ENCODE data around the gene PITHD1.

The PITHD1 gene

GRCh38 chr1:23756676-23757075 is 21.5 kb upstream of the PITHD1 start:
- DNase-seq (ENCODE audit: extremely low read depth, low read depth): no peak
- no peak overlapping the region for H3K4me3 ChIP-seq (replicated peaks; ENCODE audit: low read depth, low read length)
- no peak for TF ChIP-seq CTCF (IDR thresholded peaks at IDR 0.05; ENCODE audit: low read depth, low read length, missing control alignments)

GRCh38 chr1:23757812-23758211 is 20.4 kb upstream of the PITHD1 start:
- no peak for DNase-seq (ENCODE audit: extremely low read depth, low read depth)
- H3K4me3 ChIP-seq (replicated peaks; ENCODE audit: low read depth, low read length): no peak overlapping the region
- no peak for TF ChIP-seq CTCF (IDR thresholded peaks at IDR 0.05; ENCODE audit: low read depth, low read length, missing control alignments)

- no peak for DNase-seq (ENCODE audit: extremely low read depth, low read depth)
- no peak for TF ChIP-seq CTCF (IDR thresholded peaks at IDR 0.05; ENCODE audit: low read depth, low read length, missing control alignments)
These were observed 18.9 kb upstream of the PITHD1 start for GRCh38 chr1:23759277-23759676.

GRCh38 chr1:23763041-23763577 is 15.1 kb upstream of the PITHD1 start:
- TF ChIP-seq CTCF (IDR thresholded peaks at IDR 0.05; ENCODE audit: low read depth, low read length, missing control alignments): no peak
- no peak overlapping the region for H3K4me3 ChIP-seq (replicated peaks; ENCODE audit: low read depth, low read length)
- no peak for DNase-seq (ENCODE audit: extremely low read depth, low read depth)

More at GRCh38 chr1:23759277-23759676, 18.9 kb upstream of the PITHD1 start:
- H3K4me3 ChIP-seq (replicated peaks; ENCODE audit: low read depth, low read length): no peak overlapping the region

GRCh38 chr1:23768733-23769132 is 9.5 kb upstream of the PITHD1 start:
- TF ChIP-seq CTCF (IDR thresholded peaks at IDR 0.05; ENCODE audit: low read depth, low read length, missing control alignments): no peak

GRCh38 chr1:23772049-23772853 is 6.0 kb upstream of the PITHD1 start:
- TF ChIP-seq CTCF (IDR thresholded peaks at IDR 0.05; ENCODE audit: low read depth, low read length, missing control alignments): peak; percentile 76

More at GRCh38 chr1:23768733-23769132, 9.5 kb upstream of the PITHD1 start:
- DNase-seq (ENCODE audit: extremely low read depth, low read depth): no peak
- no peak overlapping the region for H3K4me3 ChIP-seq (replicated peaks; ENCODE audit: low read depth, low read length)

More at GRCh38 chr1:23772049-23772853, 6.0 kb upstream of the PITHD1 start:
- H3K4me3 ChIP-seq (replicated peaks; ENCODE audit: low read depth, low read length): no peak overlapping the region
- no peak for DNase-seq (ENCODE audit: extremely low read depth, low read depth)

Measured in HFF-Myc (cell line).